ENCODE results near the gene ZNF219.
"Not testable (repeated sequence)": the region's sequence is repeated elsewhere in the genome, so short reads cannot be mapped to it uniquely, and the experiment has no call there.

The ZNF219 gene

GRCh38 chr14:21041676-21042433 is 56.6 kb downstream of the ZNF219 start, which contains the start of gene RNASE7:
Gene RNASE7 (plus strand): TSS chr14:21042362. CDS start chr14:21042993, 631 bp downstream.
- no peak for DNase-seq

DNA sequence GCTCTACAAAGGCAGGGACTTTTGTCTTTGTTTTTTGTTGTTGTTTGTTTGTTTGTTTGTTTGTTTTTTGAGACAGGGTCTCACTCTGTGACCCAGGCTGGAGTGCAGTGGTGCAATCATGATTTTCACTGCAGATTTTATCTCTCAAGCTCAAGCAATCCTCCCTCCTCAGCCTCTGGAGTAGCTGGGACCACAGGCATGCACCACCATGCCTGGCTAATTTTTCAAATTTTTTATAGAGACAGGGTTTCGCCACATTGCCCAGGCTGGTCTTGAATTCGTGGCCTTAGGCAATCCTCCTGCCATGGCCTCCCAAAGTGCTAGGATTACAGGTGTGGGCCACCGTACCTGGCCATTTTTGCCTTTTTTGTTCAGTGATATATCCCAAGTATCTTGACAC is 57.5 kb downstream of the ZNF219 start:
- not testable (repeated sequence) for DNase-seq

DNA sequence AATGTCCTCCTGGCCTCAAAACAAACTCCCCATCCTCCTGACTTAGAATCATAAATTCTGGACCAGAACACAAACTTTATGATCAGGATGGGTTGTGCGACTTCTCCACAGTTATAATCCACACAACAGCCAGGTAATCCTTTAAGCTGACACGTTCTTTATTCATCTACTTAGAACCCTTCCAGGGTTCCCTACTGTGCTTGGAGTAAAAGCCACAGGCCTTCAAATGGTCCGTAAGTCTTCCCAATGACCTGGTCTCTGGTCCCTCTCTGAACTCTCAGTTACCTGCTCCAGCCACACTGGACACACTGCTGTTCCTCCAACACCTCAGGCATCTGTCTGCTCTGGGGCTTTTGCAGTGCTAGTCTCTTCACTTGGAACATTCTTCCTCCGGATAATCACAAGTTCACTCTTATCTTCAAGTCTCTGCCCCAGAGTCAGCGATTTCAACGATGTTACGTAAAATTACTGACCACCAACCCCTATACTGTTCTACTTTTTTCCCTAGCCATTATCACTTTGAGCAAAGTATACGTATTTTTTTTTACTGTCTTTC is 58.0 kb downstream of the ZNF219 start:
- no peak for DNase-seq

Data from NCI-H2029 treated with DMSO at 0.1 percent for 48 hours (cell line).